Measurements from ENCODE around the gene BOK. TPM values are rescaled to one million over a fixed set of nuclear protein-coding genes. Genes with fewer than 3 reads are reported as not detected.

The BOK gene
- total RNA-seq, 1 experiment from 2014 or later, result 18.6 TPM

DNA sequence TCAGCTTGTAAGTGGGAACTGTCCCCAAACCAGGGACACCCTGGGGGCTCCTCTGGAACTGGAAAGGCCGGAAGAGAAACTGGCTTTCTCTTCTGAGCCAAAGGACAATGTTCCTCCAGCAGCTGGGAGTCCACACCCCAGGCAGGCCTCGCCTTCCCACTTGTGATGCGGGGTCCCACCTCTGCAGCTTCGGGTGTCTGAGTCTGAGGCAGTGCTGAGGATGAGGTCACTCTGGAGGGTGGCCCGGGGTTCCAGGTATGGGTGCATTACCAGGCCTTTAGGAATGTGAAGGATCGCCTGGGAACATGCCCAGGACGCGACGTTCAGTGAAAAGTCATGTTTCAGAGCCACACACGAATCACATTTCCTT is 18.2 kb upstream of the BOK start:
- H3K9me3 Mint-ChIP-seq (ENCODE audit: unreplicated experiment), result no peaks in the 10 kb centered on the region
- ChIA-PET POLR2A (no interaction called here), CTCF (no interaction called here)
- H3K4me3 Mint-ChIP-seq (ENCODE audit: unreplicated experiment), result no peak overlapping the region
- no TSS peak for BruUV-seq (replicated peaks)
- Histone ChIP-seq H3K36me3 (ENCODE audit: control insufficient read depth, insufficient read depth, low read length) (no peaks in the 10 kb centered on the region), H3K9me3 (no peaks in the 10 kb centered on the region), H3K27me3 (replicated peaks; ENCODE audit: control insufficient read depth, insufficient read depth, low read length) (no peaks in the 10 kb centered on the region), H3K4me1 (no peaks in the 10 kb centered on the region), H3K4me3 (ENCODE audit: low read depth, low read length) (no peak overlapping the region)
- H3K27me3 Mint-ChIP-seq (ENCODE audit: insufficient read depth, unreplicated experiment), result no peaks in the 10 kb centered on the region
- intact Hi-C loops (cut with micrococcal nuclease; ENCODE audit: unreplicated experiment), result no loop called here
- no peaks in the 10 kb centered on the region for H3K36me3 Mint-ChIP-seq (ENCODE audit: insufficient read depth, unreplicated experiment)
- H3K27ac Mint-ChIP-seq (ENCODE audit: unreplicated experiment), result no peak overlapping the region
- no peaks in the 10 kb centered on the region for H3K4me1 Mint-ChIP-seq (ENCODE audit: low read depth, unreplicated experiment)
- TF ChIP-seq, protein P1, sequence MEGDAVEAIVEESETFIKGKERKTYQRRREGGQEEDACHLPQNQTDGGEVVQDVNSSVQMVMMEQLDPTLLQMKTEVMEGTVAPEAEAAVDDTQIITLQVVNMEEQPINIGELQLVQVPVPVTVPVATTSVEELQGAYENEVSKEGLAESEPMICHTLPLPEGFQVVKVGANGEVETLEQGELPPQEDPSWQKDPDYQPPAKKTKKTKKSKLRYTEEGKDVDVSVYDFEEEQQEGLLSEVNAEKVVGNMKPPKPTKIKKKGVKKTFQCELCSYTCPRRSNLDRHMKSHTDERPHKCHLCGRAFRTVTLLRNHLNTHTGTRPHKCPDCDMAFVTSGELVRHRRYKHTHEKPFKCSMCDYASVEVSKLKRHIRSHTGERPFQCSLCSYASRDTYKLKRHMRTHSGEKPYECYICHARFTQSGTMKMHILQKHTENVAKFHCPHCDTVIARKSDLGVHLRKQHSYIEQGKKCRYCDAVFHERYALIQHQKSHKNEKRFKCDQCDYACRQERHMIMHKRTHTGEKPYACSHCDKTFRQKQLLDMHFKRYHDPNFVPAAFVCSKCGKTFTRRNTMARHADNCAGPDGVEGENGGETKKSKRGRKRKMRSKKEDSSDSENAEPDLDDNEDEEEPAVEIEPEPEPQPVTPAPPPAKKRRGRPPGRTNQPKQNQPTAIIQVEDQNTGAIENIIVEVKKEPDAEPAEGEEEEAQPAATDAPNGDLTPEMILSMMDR (IDR thresholded peaks at IDR 0.05; ENCODE audit: insufficient read depth in 1 of 2, low read depth in 1 of 2, low read length in 1 of 2, severe bottlenecking in 1 of 2, unreplicated experiment in 1 of 2), result no peak
- DNase-seq, result no peak

GRCh38 chr2:241540771-241541561 is 17.6 kb upstream of the BOK start:
- no peak overlapping the region for H3K27ac Mint-ChIP-seq (ENCODE audit: unreplicated experiment)
- Histone ChIP-seq H3K4me3 (ENCODE audit: low read depth, low read length) (no peak overlapping the region), H3K36me3 (ENCODE audit: control insufficient read depth, insufficient read depth, low read length) (no peaks in the 10 kb centered on the region), H3K4me1 (peaks cover 3% of the 10 kb centered on the region; the same call in 1 of the 2 replicates), H3K9me3 (no peaks in the 10 kb centered on the region), H3K27me3 (replicated peaks; ENCODE audit: control insufficient read depth, insufficient read depth, low read length) (no peaks in the 10 kb centered on the region)
- H3K9me3 Mint-ChIP-seq (ENCODE audit: unreplicated experiment), result no peaks in the 10 kb centered on the region
- H3K36me3 Mint-ChIP-seq (ENCODE audit: insufficient read depth, unreplicated experiment), result no peaks in the 10 kb centered on the region
- H3K4me1 Mint-ChIP-seq (ENCODE audit: low read depth, unreplicated experiment), result no peaks in the 10 kb centered on the region
- no peak overlapping the region for H3K4me3 Mint-ChIP-seq (ENCODE audit: unreplicated experiment)
- TF ChIP-seq, protein P1 (IDR thresholded peaks at IDR 0.05; ENCODE audit: insufficient read depth in 1 of 2, low read depth in 1 of 2, low read length in 1 of 2, severe bottlenecking in 1 of 2, unreplicated experiment in 1 of 2), result no peak
- POLR2A ChIA-PET, result no interaction called here
- intact Hi-C loops (cut with micrococcal nuclease; ENCODE audit: unreplicated experiment), result no loop called here
- CTCF ChIA-PET, result no interaction called here
- no peaks in the 10 kb centered on the region for H3K27me3 Mint-ChIP-seq (ENCODE audit: insufficient read depth, unreplicated experiment)
- no peak for DNase-seq
- BruUV-seq (replicated peaks), result no TSS peak

- Mint-ChIP-seq H3K27me3 (ENCODE audit: insufficient read depth, unreplicated experiment) (no peaks in the 10 kb centered on the region), H3K4me1 (ENCODE audit: low read depth, unreplicated experiment) (no peaks in the 10 kb centered on the region), H3K27ac (ENCODE audit: unreplicated experiment) (no peak overlapping the region), H3K36me3 (ENCODE audit: insufficient read depth, unreplicated experiment) (no peaks in the 10 kb centered on the region), H3K9me3 (ENCODE audit: unreplicated experiment) (no peaks in the 10 kb centered on the region), H3K4me3 (ENCODE audit: unreplicated experiment) (no peak overlapping the region)
- Histone ChIP-seq H3K4me1 (peaks cover 10% of the 10 kb centered on the region), H3K9me3 (no peaks in the 10 kb centered on the region), H3K27me3 (replicated peaks; ENCODE audit: control insufficient read depth, insufficient read depth, low read length) (no peaks in the 10 kb centered on the region), H3K36me3 (ENCODE audit: control insufficient read depth, insufficient read depth, low read length) (no peaks in the 10 kb centered on the region), H3K4me3 (ENCODE audit: low read depth, low read length) (no peak overlapping the region)
- CTCF ChIA-PET, result no interaction called here
- POLR2A ChIA-PET, result no interaction called here
- intact Hi-C loops (cut with micrococcal nuclease; ENCODE audit: unreplicated experiment), result no loop called here
- TF ChIP-seq, protein P1 (IDR thresholded peaks at IDR 0.05; ENCODE audit: insufficient read depth in 1 of 2, low read depth in 1 of 2, low read length in 1 of 2, severe bottlenecking in 1 of 2, unreplicated experiment in 1 of 2), result no peak
- DNase-seq, result no peak
- BruUV-seq (replicated peaks), result no TSS peak
Observed at GRCh38 chr2:241541564-241542277, 16.8 kb upstream of the BOK start.
